ENCODE results near the gene SLC35F6. TPM values are rescaled to one million over a fixed set of nuclear protein-coding genes. Genes with fewer than 3 reads are reported as not detected.

The SLC35F6 gene
- total RNA-seq, 1 experiment from 2014 or later, result 76.9 TPM

GRCh38 chr2:26818255-26818654 is 54.2 kb downstream of the SLC35F6 start:
- CTCF ChIA-PET, result interaction anchor here (0.6 kb wide), 1 partner anchor 15 kb away, joined by 3 read pairs; no protein-coding TSS in a partner anchor
- Mint-ChIP-seq H3K4me3 (ENCODE audit: unreplicated experiment) (no peak overlapping the region), H3K27me3 (ENCODE audit: insufficient read depth, unreplicated experiment) (peaks cover 39% of the 10 kb centered on the region)

GRCh38 chr2:26818972-26819371 is 54.9 kb downstream of the SLC35F6 start:
- H3K4me3 Mint-ChIP-seq (ENCODE audit: unreplicated experiment), result no peak overlapping the region
- intact Hi-C loops (cut with micrococcal nuclease), result no loop called here
- no peaks in the 10 kb centered on the region for H3K9me3 Mint-ChIP-seq (ENCODE audit: unreplicated experiment)
- ChIA-PET POLR2A (no interaction called here), CTCF (no interaction called here)
- H3K27me3 Mint-ChIP-seq (ENCODE audit: insufficient read depth, unreplicated experiment), result peaks cover 32% of the 10 kb centered on the region
- H3K27ac Mint-ChIP-seq (ENCODE audit: low read depth, unreplicated experiment), result no peak overlapping the region
- BruUV-seq (replicated peaks), result no TSS peak
- no peak for TF ChIP-seq CTCF (IDR thresholded peaks at IDR 0.05; ENCODE audit: unreplicated experiment)
- no peak for DNase-seq (ENCODE audit: unreplicated experiment)
- H3K36me3 Mint-ChIP-seq (ENCODE audit: insufficient read depth, unreplicated experiment), result no peaks in the 10 kb centered on the region
- H3K4me1 Mint-ChIP-seq (ENCODE audit: insufficient read depth, unreplicated experiment), result no peaks in the 10 kb centered on the region

More at GRCh38 chr2:26818255-26818654, 54.2 kb downstream of the SLC35F6 start:
- no peak for TF ChIP-seq CTCF (IDR thresholded peaks at IDR 0.05; ENCODE audit: unreplicated experiment)
- POLR2A ChIA-PET, result no interaction called here
- BruUV-seq (replicated peaks), result no TSS peak
- no peaks in the 10 kb centered on the region for H3K4me1 Mint-ChIP-seq (ENCODE audit: insufficient read depth, unreplicated experiment)
- intact Hi-C loops (cut with micrococcal nuclease), result no loop called here
- H3K27ac Mint-ChIP-seq (ENCODE audit: low read depth, unreplicated experiment), result no peak overlapping the region
- H3K36me3 Mint-ChIP-seq (ENCODE audit: insufficient read depth, unreplicated experiment), result no peaks in the 10 kb centered on the region
- no peaks in the 10 kb centered on the region for H3K9me3 Mint-ChIP-seq (ENCODE audit: unreplicated experiment)
- DNase-seq (ENCODE audit: unreplicated experiment), result no peak

- H3K36me3 Mint-ChIP-seq (ENCODE audit: insufficient read depth, unreplicated experiment), result no peaks in the 10 kb centered on the region
- no peaks in the 10 kb centered on the region for H3K4me1 Mint-ChIP-seq (ENCODE audit: insufficient read depth, unreplicated experiment)
- no peak overlapping the region for H3K27ac Mint-ChIP-seq (ENCODE audit: low read depth, unreplicated experiment)
- peaks cover 32% of the 10 kb centered on the region for H3K27me3 Mint-ChIP-seq (ENCODE audit: insufficient read depth, unreplicated experiment)
- DNase-seq (ENCODE audit: unreplicated experiment), result no peak
- BruUV-seq (replicated peaks), result no TSS peak
- ChIA-PET CTCF (interaction anchor here (0.6 to 1.3 kb wide), 3 partner anchors 19 to 59 kb away, joined by 3 to 4 read pairs (median 3); no protein-coding TSS in a partner anchor), POLR2A (no interaction called here)
- no peak for TF ChIP-seq CTCF (IDR thresholded peaks at IDR 0.05; ENCODE audit: unreplicated experiment)
- H3K4me3 Mint-ChIP-seq (ENCODE audit: unreplicated experiment), result no peak overlapping the region
- no peaks in the 10 kb centered on the region for H3K9me3 Mint-ChIP-seq (ENCODE audit: unreplicated experiment)
- intact Hi-C loops (cut with micrococcal nuclease), result no loop called here
Observed at GRCh38 chr2:26820932-26821331, 56.8 kb downstream of the SLC35F6 start.

- DNase-seq (ENCODE audit: unreplicated experiment), result no peak
- no peak for TF ChIP-seq CTCF (IDR thresholded peaks at IDR 0.05; ENCODE audit: unreplicated experiment)
- Mint-ChIP-seq H3K27ac (ENCODE audit: low read depth, unreplicated experiment) (no peak overlapping the region), H3K4me1 (ENCODE audit: insufficient read depth, unreplicated experiment) (no peaks in the 10 kb centered on the region), H3K9me3 (ENCODE audit: unreplicated experiment) (no peaks in the 10 kb centered on the region), H3K36me3 (ENCODE audit: insufficient read depth, unreplicated experiment) (no peaks in the 10 kb centered on the region), H3K27me3 (ENCODE audit: insufficient read depth, unreplicated experiment) (peaks cover 34% of the 10 kb centered on the region), H3K4me3 (ENCODE audit: unreplicated experiment) (no peak overlapping the region)
- intact Hi-C loops (cut with micrococcal nuclease), result no loop called here
- ChIA-PET CTCF (interaction anchor here (1.6 kb wide), 1 partner anchor 23 kb away, joined by 4 read pairs; no protein-coding TSS in a partner anchor), POLR2A (interaction anchor here (0.6 kb wide), 1 partner anchor 100 kb away, joined by 3 read pairs; no protein-coding TSS in a partner anchor)
- BruUV-seq (replicated peaks), result no TSS peak
Observed at GRCh38 chr2:26822877-26823276, 58.8 kb downstream of the SLC35F6 start.

Other genes with a start within 250 kb of the SLC35F6 start
- gene CIB4, start 122.9 kb upstream of the SLC35F6 start, total RNA-seq (2022), result not detected in 2 replicates
- gene KCNK3, start 71.6 kb upstream of the SLC35F6 start, total RNA-seq (2022), result not detected in 2 replicates
- gene CENPA, start 21.8 kb downstream of the SLC35F6 start, total RNA-seq (2022), result 19.7 and 35.1 TPM in 2 replicates
- not detected in 2 replicates for gene DPYSL5, start 83.8 kb downstream of the SLC35F6 start, total RNA-seq (2022)
- 18.0 and 26.0 TPM in 2 replicates for gene MAPRE3, start 206.4 kb downstream of the SLC35F6 start, total RNA-seq (2022)